ENCODE measurements around the gene CST6. TPM values are rescaled to one million over a fixed set of nuclear protein-coding genes. Genes with fewer than 3 reads are reported as not detected.
"Not testable (repeated sequence)": the region's sequence is repeated elsewhere in the genome, so short reads cannot be mapped to it uniquely, and the experiment has no call there.

CST6 gene
- total and polyA plus RNA-seq, 8 donors, result 0.50 to 47.8 (median 6.6) TPM; not detected in 5

DNA sequence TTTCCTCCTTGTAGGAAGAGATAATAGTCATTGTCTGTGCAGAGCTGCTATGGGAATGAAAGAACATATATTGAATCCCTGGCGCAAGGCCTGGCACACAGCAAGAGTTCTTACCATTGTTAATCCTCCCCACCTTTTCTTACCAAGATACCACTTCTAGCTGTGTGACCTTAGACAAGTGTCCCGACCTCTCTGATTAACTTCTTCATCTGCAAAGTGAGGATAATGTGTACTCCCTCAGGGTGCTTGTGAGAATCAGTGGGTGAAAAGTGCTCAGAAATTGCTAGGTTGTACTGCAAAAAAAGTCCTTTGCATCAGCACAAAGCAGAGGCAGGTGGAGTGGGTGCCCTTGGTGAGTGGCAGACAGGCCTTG, 3.7 kb upstream of the CST6 start:
- H3K27me3 ChIP-seq, result peaks cover 0 to 31% (median 21%) of the 10 kb centered on the region in 3 donors
- H3K4me1 ChIP-seq, result peaks cover 10 to 29% (median 20%) of the 10 kb centered on the region in 4 donors
- no peak overlapping the region for H3K27ac ChIP-seq
- TF ChIP-seq POLR2AphosphoS5 (IDR thresholded peaks at IDR 0.05) (no peak), POLR2A (IDR thresholded peaks at IDR 0.05) (no peak), EP300 (IDR thresholded peaks at IDR 0.05) (no peak)
- 61 to 96% (median 89%) methylated on average over 2 of the region's 2 CpGs for WGBS, 5 donors
- H3K9me3 ChIP-seq, result no peaks in the 10 kb centered on the region
- no peak for DNase-seq
- peaks cover 11 to 26% (median 20%) of the 10 kb centered on the region in 4 donors for H3K36me3 ChIP-seq
- intact Hi-C loops (cut with DNase I; ENCODE audit: low total_unique reads), result no loop called here
- no peak overlapping the region for H3K4me3 ChIP-seq

DNA sequence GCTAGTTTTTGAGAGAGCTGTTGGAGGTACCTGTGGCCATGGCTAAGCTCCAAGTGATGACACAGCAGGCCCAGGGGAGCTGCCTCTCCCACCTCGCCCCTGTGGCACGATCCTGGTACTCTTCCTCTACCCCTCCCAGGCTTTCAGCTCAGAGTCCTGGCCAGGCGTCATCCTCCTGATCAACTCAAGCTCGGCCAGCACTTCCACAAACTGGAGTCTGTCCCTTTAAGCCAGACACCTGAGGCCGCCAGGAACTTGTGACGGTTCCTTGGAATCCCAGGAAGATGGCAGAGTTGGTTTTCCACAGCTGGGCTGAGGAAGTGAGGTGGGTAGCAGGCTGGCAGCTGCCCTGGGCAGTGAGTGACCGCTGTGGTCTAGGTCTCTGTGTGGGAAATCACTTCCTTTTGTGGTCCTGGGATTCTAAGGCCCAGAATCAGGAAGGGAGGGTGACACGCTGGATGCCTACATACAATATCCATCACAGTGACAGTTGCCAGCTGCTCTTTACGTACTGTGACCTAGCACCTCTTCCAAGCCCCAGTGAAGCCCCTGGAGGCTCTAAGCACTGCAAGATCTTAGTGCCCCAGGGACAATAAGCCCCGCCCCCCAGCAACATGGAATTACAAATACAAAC, 3.2 kb upstream of the CST6 start:
- no peak for DNase-seq
- peaks cover 0 to 36% (median 24%) of the 10 kb centered on the region in 3 donors for H3K27me3 ChIP-seq
- intact Hi-C loops (cut with DNase I; ENCODE audit: low total_unique reads), result no loop called here

DNA sequence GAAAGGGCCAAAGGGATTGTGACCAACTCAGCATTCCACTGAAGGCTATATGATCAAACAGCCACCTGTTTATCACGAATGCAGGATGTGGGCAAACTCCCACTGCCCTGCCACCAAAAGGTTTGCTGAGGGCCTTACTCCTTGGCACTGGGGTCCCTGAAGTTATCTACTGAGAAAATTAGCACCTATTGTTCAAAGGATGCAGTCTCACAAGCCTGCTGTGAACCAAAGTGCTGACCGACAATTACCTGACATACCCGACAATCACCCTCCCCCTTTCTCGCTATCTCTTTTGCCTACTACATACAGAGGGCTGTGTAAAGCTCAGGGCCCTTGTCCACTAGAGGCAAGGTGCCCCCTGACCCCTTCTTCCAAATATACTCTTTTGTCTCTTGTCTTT, 1.8 kb upstream of the CST6 start:
- H3K4me1 ChIP-seq, result peaks cover 0 to 16% (median 12%) of the 10 kb centered on the region in 4 donors
- H3K9me3 ChIP-seq; H3K4me3 ChIP-seq; H3K27ac ChIP-seq; DNase-seq; intact Hi-C loops (cut with DNase I; ENCODE audit: low total_unique reads): not testable (repeated sequence)
- H3K36me3 ChIP-seq, result peaks cover under 1 to 11% (median 6%) of the 10 kb centered on the region in 4 donors
- 45 to 57% (median 53%) methylated on average over 4 of the region's 4 CpGs for WGBS, 5 donors
- H3K27me3 ChIP-seq, result peaks cover 0 to 42% (median 24%) of the 10 kb centered on the region in 3 donors

More for the DNA sequence above, 3.2 kb upstream of the CST6 start:
- H3K9me3 ChIP-seq, result no peaks in the 10 kb centered on the region
- no peak overlapping the region for H3K4me3 ChIP-seq
- peaks cover 5 to 24% (median 15%) of the 10 kb centered on the region in 4 donors for H3K4me1 ChIP-seq
- TF ChIP-seq POLR2AphosphoS5 (IDR thresholded peaks at IDR 0.05) (no peak), POLR2A (IDR thresholded peaks at IDR 0.05) (no peak), EP300 (IDR thresholded peaks at IDR 0.05) (no peak)
- TF ChIP-seq, protein P1, sequence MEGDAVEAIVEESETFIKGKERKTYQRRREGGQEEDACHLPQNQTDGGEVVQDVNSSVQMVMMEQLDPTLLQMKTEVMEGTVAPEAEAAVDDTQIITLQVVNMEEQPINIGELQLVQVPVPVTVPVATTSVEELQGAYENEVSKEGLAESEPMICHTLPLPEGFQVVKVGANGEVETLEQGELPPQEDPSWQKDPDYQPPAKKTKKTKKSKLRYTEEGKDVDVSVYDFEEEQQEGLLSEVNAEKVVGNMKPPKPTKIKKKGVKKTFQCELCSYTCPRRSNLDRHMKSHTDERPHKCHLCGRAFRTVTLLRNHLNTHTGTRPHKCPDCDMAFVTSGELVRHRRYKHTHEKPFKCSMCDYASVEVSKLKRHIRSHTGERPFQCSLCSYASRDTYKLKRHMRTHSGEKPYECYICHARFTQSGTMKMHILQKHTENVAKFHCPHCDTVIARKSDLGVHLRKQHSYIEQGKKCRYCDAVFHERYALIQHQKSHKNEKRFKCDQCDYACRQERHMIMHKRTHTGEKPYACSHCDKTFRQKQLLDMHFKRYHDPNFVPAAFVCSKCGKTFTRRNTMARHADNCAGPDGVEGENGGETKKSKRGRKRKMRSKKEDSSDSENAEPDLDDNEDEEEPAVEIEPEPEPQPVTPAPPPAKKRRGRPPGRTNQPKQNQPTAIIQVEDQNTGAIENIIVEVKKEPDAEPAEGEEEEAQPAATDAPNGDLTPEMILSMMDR (IDR thresholded peaks at IDR 0.05), result no peak
- H3K27ac ChIP-seq, result no peak overlapping the region
- WGBS, 5 donors, result 46 to 60% (median 55%) methylated on average over 10 of the region's 10 CpGs
- peaks cover 11 to 24% (median 19%) of the 10 kb centered on the region in 4 donors for H3K36me3 ChIP-seq

DNA sequence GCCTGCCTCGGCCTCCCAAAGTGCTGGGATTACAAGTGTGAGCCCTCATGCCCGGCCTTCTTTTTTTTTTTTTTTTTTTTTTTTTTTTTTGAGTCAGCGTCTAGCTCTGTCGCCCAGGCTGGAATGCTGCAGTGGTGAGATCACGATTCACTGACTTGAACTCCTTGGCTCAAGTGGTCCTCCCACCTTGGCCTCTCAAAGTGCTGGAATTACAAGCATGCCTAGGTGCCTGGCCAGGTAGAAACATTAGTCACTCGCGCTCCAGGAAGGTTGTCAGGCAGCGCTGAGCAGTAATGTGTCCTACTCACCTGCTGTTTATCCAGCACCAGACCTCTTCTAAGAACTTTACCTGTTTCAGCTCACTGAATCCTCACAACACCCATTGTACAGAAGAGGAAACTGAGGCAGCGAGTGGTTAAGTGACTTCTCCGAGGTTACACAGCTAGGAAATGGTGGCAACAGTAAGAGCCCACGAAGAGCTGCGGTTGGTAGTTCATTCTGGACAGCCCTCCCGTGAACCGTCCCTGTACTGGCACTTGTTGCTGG, 496 bp upstream of the CST6 start:
- Histone ChIP-seq H3K27me3 (peaks cover 0 to 42% (median 24%) of the 10 kb centered on the region in 3 donors), H3K4me3 (peak overlapping the region; percentile 20 to 37 (median 25)), H3K27ac (no peak overlapping the region), H3K36me3 (no peaks in the 10 kb centered on the region), H3K4me1 (peaks cover 0 to 16% (median 12%) of the 10 kb centered on the region in 4 donors), H3K9me3 (no peaks in the 10 kb centered on the region)
- peak in 1 of 2 donors; percentile 32 for DNase-seq
- WGBS, 5 donors, result 36 to 50% (median 41%) methylated on average over 13 to 14 of the region's 14 CpGs
- intact Hi-C loops (cut with DNase I; ENCODE audit: low total_unique reads), result no loop called here
- TF ChIP-seq POLR2A (IDR thresholded peaks at IDR 0.05), result no peak

DNA sequence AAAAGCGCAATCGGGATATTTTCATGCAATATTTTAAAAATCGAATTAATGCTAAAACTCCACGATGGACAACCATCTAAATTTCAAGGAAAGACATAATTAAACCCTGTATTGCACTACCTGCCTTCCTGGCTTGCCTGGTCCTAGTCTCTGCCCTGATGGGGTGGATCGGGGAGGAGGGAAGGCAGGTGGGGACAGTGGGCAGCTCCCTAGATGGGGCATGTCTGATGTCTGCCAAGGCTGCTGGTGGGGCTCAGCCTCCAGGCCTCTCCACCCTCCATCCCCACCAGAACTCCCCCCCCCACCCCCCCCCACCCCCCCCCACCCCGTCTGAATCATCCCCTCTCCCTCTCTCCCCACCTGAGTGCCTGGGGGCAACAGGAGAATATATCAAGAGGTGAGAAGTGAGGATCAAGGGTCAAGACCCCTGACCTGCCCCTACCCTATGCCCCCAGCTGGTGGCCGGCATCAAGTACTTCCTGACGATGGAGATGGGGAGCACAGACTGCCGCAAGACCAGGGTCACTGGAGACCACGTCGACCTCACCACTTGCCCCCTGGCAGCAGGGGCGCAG, 650 bp downstream of the CST6 start:
- TF ChIP-seq EP300 (IDR thresholded peaks at IDR 0.05) (no peak), POLR2A (IDR thresholded peaks at IDR 0.05) (no peak), POLR2AphosphoS5 (IDR thresholded peaks at IDR 0.05) (no peak)
- TF ChIP-seq, protein P1 (IDR thresholded peaks at IDR 0.05), result no peak
- WGBS, 5 donors, result 57 to 74% (median 69%) methylated on average over 8 to 12 of the region's 12 CpGs
- intact Hi-C loops (cut with DNase I; ENCODE audit: low total_unique reads), result no loop called here
- Histone ChIP-seq H3K36me3 (no peaks in the 10 kb centered on the region), H3K4me3 (peak overlapping the region in 2 of 4 donors; percentile 24 to 37), H3K27ac (no peak overlapping the region), H3K4me1 (peaks cover 0 to 16% (median 12%) of the 10 kb centered on the region in 4 donors), H3K9me3 (no peaks in the 10 kb centered on the region), H3K27me3 (peaks cover 0 to 42% (median 24%) of the 10 kb centered on the region in 3 donors)
- no peak for DNase-seq
